Nephron (organoid): ENCODE measurements around the gene KCND3.

Experiments
- H3K27ac Mint-ChIP-seq, 3 experiments: 2 replicates each; pipeline ENCODE4 v1.8.0; 2020; ENCODE audit warnings: mixed read lengths in 3 of 3, mild to moderate bottlenecking in 2 of 3, moderate library complexity in 1 of 3
- H3K27me3 Mint-ChIP-seq: 2 replicates; pipeline ENCODE4 v1.8.0; 2021; ENCODE audit warnings: low read depth, mild to moderate bottlenecking, moderate library complexity, mixed read lengths
- H3K36me3 Mint-ChIP-seq: 2 replicates; pipeline ENCODE4 v1.8.0; 2020; ENCODE audit warnings: low read depth, mixed read lengths
- H3K4me1 Mint-ChIP-seq: 2 replicates; pipeline ENCODE4 v1.8.0; 2020; ENCODE audit warnings: mixed read lengths
- H3K4me3 Mint-ChIP-seq, 3 experiments: 2 replicates each; pipeline ENCODE4 v1.8.0; 2020; ENCODE audit warnings: mild to moderate bottlenecking in 3 of 3, mixed read lengths in 3 of 3, moderate library complexity in 2 of 3
- H3K9me3 Mint-ChIP-seq: 2 replicates; pipeline ENCODE4 v1.8.0; 2020; ENCODE audit warnings: mixed read lengths
- CTCF ChIP-seq, 3 experiments: fragments of 200-600 bp; sonication (generic); IDR thresholded peaks; one replicate each; pipeline ENCODE4 v1.5.0; 2021; ENCODE audit warnings: antibody characterized with exemption in 3 of 3; ENCODE audit not compliant: unreplicated experiment in 3 of 3

Gene KCND3

DNA sequence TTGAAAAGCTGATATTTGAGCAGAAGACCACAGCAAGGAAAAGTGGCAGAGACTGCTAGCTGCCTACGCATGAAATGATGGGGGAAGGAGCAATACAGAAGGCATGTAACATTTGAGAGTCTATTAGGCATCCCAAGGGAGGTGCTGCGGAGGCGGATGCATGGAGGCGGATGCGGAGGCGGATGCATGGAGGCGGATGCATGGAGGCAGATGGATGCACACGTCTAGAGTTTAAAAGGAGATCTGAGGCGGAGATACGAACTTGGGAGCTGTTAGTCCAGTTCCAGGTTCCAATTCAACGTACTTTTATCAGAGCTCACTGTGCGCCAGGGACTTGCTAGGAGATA lies 234.5 kb downstream of the KCND3 start:
- Mint-ChIP-seq H3K36me3 (peaks cover 14% of the 10 kb centered on the region), H3K27ac (peak overlapping the region; percentile 93 to 98 (median 98)), H3K9me3 (no peaks in the 10 kb centered on the region), H3K4me3 (peak overlapping the region; percentile 96 to 97 (median 97)), H3K27me3 (peaks cover 7% of the 10 kb centered on the region), H3K4me1 (peaks cover 24% of the 10 kb centered on the region)
- no peak for TF ChIP-seq CTCF (IDR thresholded peaks at IDR 0.05; ENCODE audit: unreplicated experiment in 3 of 3)

DNA sequence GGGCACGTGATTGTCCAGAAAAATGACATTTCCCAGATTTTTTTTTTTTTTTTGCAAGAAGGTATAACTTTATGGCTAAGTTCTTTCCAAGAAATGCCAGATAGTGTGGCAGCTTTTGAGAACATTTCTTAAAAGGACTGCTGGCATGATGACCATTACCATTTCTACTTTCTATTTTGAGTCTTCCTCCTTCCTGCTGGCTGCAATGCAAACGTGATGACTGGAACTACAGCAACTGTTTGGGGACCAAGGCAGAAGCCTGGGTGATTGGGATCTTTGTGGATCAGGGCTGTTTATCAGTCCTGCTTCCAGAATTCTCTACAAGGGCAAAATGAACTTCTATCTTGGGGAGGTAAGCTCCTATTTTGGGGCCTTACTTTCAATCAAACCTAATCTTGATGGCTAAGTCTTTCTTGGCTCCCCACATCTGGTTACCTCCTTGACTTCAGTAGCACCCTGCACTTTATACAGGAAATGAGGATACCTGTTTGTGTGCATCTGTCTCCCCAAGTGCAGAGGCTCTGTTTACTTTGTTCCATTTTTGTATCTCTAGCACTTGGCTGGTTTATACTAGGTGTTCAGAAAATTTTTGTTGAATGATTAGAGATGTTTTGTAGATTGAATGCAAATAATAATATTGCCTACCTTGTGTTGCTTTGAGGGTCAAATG lies 237.4 kb downstream of the KCND3 start:
- Mint-ChIP-seq H3K9me3 (no peaks in the 10 kb centered on the region), H3K27ac (no peak overlapping the region), H3K27me3 (peaks cover 7% of the 10 kb centered on the region), H3K4me1 (peaks cover 43% of the 10 kb centered on the region), H3K36me3 (no peaks in the 10 kb centered on the region), H3K4me3 (no peak overlapping the region)
- no peak for TF ChIP-seq CTCF (IDR thresholded peaks at IDR 0.05; ENCODE audit: unreplicated experiment in 3 of 3)

DNA sequence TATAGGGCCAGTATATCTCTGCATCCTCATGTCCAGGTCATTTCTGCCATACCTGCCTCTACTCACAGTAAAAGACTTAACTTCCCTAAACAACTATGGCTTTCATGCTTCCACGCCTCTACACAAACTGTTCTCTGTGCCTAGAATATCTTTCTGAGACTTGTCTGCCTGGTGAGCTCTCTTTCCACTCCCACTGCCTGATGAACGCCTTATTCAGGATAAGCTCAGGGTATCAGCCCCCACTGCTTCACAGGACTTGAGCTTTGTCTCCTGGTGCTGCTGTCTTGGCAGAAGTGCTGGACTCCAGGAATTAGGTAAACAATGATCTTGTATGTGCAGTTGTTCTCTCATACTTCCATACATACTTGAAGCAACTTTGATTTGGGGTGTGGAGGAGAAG lies 238.6 kb downstream of the KCND3 start:
- peaks cover 48% of the 10 kb centered on the region for H3K4me1 Mint-ChIP-seq
- no peaks in the 10 kb centered on the region for H3K36me3 Mint-ChIP-seq
- peak overlapping the region in 2 of 3 experiments; percentile 19 to 23 for H3K27ac Mint-ChIP-seq
- TF ChIP-seq CTCF (IDR thresholded peaks at IDR 0.05; ENCODE audit: unreplicated experiment in 3 of 3) = no peak
- H3K4me3 Mint-ChIP-seq = no peak overlapping the region
- H3K27me3 Mint-ChIP-seq = peaks cover 7% of the 10 kb centered on the region
- no peaks in the 10 kb centered on the region for H3K9me3 Mint-ChIP-seq

DNA sequence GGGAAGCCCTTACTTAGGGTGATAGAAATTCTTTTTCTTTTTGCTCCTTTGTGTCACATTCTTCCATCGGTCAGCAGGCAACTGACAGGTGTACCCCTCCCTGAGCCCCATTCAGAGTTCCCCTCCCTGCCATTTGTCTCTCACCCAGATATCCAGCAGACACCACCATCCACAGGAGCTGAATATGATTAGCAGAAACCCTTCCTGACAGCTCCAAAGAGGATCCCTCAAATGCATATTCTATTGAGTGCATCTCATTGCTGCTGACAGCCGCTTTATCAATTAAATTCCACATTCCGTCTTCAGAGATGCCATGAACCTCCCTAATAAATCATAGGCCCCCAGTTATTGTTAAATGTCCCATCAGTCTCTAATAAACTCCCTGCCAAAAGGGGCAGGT lies 239.8 kb downstream of the KCND3 start:
- Mint-ChIP-seq H3K27ac (no peak overlapping the region), H3K9me3 (no peaks in the 10 kb centered on the region), H3K27me3 (peaks cover 7% of the 10 kb centered on the region), H3K4me3 (no peak overlapping the region), H3K36me3 (no peaks in the 10 kb centered on the region), H3K4me1 (peaks cover 48% of the 10 kb centered on the region)
- TF ChIP-seq CTCF (IDR thresholded peaks at IDR 0.05; ENCODE audit: unreplicated experiment in 3 of 3) = no peak

DNA sequence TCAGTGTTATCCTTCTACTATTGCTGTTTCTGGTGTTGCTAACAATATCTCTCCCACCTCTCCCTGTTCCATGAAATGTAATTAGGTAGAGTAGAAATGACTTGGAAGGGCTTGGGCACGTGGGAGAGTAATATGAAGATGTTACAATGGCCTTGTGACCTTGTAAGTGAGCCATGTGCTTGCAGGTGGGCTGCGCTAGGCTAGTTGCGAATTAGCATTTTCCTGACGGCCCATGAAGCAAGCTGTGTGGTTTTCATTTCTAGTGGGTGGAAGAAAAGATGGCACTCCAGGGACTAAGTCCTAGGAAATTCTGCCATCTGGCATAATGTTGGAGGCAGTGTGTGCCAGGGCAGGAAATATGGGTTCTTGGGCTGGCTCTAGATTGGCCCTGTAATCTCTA lies 241.5 kb downstream of the KCND3 start:
- Mint-ChIP-seq H3K27ac (no peak overlapping the region), H3K27me3 (peaks cover 7% of the 10 kb centered on the region), H3K36me3 (no peaks in the 10 kb centered on the region), H3K4me3 (no peak overlapping the region), H3K9me3 (no peaks in the 10 kb centered on the region), H3K4me1 (peaks cover 47% of the 10 kb centered on the region)
- no peak for TF ChIP-seq CTCF (IDR thresholded peaks at IDR 0.05; ENCODE audit: unreplicated experiment in 3 of 3)

DNA sequence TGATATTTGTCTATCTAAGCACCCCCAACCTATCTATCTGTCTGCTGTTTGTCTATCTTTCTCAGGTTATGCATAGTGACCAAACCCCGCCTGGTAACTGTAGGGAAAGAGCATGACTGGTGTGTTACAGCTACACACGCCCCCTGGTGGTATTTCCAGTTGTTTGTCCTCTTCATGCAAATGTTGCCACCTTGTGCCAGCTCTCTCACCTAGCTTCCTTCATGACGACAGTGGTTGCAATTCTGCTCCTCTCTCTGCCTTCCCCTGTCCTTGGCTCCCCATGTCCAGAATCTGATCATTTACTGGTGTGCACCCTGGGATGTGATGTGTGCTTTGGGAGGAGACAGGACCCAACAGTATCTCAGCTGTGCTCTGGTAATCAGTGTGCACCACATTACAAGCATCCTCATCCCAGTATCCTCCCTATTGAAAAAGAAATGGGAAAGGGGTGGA lies 242.2 kb downstream of the KCND3 start:
- Mint-ChIP-seq H3K9me3 (no peaks in the 10 kb centered on the region), H3K4me3 (no peak overlapping the region), H3K27ac (no peak overlapping the region), H3K4me1 (peaks cover 47% of the 10 kb centered on the region), H3K36me3 (no peaks in the 10 kb centered on the region), H3K27me3 (peaks cover 8% of the 10 kb centered on the region)
- peak; percentile 30 to 37 (median 30) for TF ChIP-seq CTCF (IDR thresholded peaks at IDR 0.05; ENCODE audit: unreplicated experiment in 3 of 3)
